GM21447 (cell line): ENCODE data around the gene CSNK2B.

Experiments used
- ATAC-seq: cut with Tn5 transposase; IDR thresholded peaks from one replicate; pipeline ENCODE4 v1.9.1; 2021; ENCODE audit not compliant: unreplicated experiment

CSNK2B gene

DNA sequence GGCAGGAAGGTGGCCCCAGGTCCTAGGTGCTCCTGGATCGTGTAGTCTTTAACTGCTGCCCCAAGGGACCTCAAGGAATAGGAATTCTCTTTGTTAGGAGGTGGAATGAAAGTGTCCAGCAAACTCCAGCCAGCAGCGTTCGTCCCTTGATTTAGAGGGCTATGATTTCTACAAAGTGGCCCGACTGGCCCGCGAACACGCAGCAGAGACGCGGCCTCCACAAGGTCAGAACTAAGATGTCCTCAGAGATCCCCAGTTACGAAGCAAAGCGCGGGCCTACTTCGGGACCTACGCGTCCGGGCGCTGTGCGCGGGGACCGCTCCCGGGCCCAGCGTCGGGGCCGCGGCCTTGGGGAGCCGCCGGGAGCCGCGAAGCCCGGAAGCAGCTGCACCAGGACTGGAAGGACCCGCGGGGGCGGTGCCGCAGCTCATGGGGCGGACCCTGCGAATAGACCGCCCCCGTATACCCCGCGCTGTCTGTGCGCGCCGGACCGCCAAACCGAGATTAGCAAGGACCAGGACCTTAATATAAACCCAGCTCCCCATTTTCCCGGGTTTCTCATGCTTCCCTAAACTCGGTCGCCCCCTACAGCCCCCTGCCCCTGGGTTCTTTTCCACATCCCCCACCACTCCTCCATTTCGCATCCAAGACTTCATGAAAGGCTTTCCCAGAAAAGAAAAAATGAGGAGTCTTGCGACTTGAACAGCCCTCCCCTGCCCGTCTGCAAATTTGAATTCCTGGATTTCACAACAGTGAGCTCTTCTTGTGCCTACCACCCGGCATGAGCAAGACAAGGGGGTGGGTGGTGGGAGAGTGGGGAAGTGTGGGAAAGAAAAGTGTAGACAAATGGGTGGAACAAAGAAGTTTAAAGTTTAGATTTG lies 5.3 kb upstream of the CSNK2B start, which contains the start of gene C6orf47:
Gene C6orf47, minus strand, starts transcription at position 398 of the 881 bp plus-strand sequence. CDS start 831 bp downstream, outside the sequence.
- no peak for ATAC-seq

DNA sequence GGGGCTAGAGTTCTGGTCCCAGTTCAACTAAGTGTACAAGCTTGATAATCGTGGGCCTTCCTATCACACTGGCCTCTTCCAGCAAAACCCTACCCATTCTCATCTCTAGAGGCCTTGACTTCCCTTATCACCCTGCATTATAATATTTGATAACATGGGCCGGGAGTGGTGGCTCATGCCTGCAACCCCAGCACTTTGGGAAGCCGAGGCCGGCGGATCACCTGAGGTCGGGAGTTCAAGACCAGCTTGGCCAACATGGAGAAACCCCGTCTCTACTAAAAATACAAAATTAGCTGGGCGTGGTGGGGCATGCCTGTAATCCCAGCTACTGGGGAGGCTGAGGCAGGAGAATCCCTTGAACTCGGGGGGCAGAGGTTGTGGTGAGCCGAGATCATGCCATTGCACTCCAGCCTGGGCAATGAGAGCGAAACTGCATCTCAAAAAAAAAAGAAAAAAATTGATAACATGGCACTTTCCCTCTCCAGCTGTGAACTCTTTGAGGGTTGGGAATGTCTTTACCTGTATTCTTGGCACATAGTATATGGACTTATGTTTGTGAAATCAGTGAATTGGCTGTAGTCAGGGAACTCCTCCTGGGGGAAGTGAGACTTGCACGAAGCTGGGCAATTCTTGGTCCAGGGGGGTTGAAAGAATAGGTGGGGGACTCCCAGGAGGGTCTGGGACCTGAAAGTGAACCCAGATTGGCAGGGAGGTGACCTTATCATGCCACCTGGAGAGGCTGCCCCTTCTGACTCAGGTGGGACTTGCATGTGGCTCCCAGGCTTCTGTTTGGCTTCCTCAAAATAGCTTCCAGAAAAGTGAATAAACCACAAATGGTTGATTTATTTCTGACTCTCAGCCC lies 4.4 kb upstream of the CSNK2B start:
- no peak for ATAC-seq

DNA sequence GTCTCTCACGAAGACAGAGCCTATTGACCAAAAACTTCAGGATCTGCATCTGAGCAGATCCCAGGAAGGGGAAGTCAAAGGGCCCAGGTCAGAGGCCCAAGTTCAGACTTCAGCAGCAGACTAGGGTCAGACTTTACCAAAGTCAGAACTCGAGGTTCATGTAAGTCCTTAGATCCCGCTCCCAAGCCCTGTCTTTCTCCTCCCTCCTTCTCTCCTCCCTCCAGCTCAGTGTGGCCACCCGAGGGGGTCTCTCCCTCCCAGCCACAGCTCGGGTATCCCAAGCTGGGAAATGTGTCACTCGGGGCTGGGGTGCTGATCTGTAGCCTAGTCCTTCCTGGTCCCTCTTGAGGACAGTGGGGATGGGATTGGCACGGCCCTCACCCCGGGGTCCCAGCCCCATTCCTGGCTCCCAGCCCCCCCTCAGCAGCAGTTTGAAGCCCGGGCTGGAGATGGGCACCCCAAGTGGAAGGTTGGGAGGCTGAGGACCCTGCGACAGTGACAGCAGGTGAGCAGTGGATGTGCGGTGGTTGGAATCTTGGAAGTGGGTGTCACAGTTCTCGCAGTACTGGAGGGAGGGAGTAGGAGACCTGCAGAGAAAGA lies 3.7 kb upstream of the CSNK2B start:
- ATAC-seq = no peak

GRCh38 chr6:31663126-31663960 lies 2.5 kb upstream of the CSNK2B start:
- ATAC-seq = no peak

DNA sequence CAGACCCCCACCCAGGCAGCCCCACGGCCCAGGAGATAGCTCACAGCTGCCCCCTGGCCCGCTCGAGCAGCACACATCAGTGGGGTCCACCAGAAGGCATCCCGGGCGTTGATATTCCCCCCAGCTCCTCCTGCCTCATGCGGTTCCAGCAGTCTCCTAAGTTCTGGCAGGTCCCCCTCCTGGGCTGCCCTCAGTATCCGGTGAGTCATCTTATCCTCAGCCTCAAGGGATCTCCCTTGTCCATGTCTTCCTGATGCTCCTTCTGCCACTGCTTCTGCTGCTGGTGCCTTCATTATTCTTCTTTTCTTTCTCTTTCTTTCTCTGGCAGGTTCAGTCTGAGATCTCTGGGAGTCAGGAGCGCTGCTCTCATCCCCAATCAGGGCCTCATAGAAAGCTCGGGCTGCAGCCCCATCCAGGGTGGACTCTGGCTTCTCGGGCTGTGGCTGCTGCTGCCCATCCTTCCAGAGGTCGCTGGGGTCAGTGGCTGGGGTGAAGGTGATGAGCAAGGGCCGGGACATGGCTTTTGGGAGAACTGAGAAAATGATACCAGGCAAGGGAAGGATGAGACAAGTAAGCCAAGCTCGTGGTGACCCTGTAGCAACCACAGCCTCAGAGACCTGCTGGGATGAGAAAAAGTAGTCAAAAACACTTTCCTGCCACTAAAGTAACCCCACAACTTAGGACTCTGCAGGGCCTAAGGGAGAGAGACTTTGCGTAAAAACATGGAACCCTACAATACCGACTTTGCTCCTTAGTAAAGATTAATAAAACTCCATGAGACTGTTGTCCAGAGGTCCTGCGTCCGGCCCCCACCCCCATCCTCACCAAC lies 1.7 kb upstream of the CSNK2B start:
- ATAC-seq = no peak

- peak; percentile 30 for ATAC-seq
Observed at GRCh38 chr6:31664790-31665500, 935 bp upstream of the CSNK2B start, which contains the start of gene GPANK1. Gene GPANK1 (minus strand): TSS chr6:31664997. CDS start chr6:31664478, 519 bp downstream.

- no peak for ATAC-seq
Observed at GRCh38 chr6:31666337-31666965, 571 bp downstream of the CSNK2B start.

GRCh38 chr6:31669676-31670075 lies 3.8 kb downstream of the CSNK2B start, which contains the start of gene LY6G5B:
Gene LY6G5B (plus strand): TSS chr6:31669976. CDS start chr6:31670951, 975 bp downstream.
- ATAC-seq = no peak

- no peak for ATAC-seq
Observed at GRCh38 chr6:31676322-31676903, 10.5 kb downstream of the CSNK2B start.

DNA sequence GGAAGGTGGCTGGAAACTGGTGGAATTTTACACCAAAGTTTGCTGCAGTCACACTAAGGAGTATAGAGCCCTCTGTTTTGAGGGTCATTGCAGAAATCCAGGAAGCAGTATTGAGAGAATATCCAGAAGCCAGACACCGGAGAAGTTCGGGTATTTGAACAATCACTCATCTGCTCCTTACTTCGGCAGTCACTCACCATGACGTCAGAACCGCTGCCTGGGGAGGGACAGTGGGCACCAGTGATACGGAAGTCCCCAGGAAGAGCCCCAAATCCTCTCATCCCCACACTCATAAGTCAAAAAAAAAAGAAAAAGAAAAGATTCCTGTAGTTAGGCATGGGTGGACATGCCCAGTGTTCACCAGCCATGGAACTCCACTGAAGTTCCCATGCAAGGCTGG lies 11.0 kb downstream of the CSNK2B start:
- ATAC-seq = no peak

DNA sequence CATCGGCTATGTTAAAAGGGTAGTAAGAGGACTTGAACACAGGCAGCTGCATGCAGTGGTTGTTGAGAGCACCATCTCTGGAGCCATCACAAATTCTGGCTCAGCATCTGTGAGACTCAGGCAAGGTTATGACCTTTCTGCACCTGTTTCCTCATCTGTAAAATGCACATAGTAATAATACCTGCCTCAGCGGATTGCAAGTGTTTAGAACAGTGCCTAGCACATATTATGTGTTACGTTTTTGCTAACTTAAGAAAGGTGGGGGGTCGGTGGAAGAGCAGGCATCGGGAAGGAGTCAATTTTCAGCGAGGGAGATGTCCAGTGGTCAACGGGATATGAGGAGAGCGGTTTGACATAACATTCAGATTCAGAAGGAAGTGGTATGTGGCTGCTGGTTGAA lies 12.1 kb downstream of the CSNK2B start:
- ATAC-seq = no peak

- no peak for ATAC-seq
Observed at GRCh38 chr6:31680226-31681134, 14.6 kb downstream of the CSNK2B start, which contains the start of gene LY6G5C. Gene LY6G5C (minus strand): TSS chr6:31681067. CDS start chr6:31680373, 694 bp downstream.

- ATAC-seq = no peak
Observed at GRCh38 chr6:31681135-31681671, 15.3 kb downstream of the CSNK2B start.

DNA sequence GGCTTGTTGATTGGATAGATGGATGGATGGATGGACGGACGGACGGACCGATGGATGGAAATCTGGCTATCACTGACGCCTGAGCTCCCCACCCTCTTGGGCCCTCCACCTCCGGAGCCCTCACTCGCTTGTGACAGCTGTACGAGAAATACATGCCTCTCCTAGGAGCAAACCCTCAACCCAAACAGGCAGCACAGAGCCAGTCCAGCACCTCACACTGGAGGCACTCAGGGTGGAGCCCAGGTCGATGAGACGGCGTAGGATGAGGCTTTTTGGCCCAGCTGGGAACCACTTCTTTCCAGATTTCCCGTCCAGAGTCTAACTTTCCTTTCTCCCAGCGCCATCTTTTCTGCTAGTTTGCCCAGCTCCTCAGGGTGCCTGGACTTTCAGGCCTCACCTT lies 17.7 kb downstream of the CSNK2B start:
- ATAC-seq = no peak

DNA sequence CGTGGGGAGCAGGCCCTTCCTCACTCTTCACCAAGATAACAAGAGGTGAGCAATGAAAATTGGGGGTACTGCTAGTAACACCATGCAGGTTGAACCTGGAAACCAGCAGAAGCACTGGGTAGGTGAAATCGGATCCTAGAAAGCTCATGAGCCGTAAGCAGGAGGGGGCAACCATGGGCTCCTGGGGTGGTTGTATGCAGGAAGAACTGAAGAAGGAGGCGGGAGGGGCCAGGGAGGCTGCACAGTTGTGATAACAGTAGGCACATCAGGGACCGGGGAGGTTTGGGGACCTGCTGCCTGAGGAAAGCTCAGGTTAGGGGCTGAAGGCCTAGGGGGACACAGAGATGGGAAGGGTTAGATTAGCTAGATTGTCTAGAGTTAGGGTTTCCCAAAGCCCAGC lies 20.6 kb downstream of the CSNK2B start:
- ATAC-seq = no peak

GRCh38 chr6:31687321-31687720 lies 21.4 kb downstream of the CSNK2B start:
- ATAC-seq = no peak
